ENCODE data around the gene ARGLU1.

DNA sequence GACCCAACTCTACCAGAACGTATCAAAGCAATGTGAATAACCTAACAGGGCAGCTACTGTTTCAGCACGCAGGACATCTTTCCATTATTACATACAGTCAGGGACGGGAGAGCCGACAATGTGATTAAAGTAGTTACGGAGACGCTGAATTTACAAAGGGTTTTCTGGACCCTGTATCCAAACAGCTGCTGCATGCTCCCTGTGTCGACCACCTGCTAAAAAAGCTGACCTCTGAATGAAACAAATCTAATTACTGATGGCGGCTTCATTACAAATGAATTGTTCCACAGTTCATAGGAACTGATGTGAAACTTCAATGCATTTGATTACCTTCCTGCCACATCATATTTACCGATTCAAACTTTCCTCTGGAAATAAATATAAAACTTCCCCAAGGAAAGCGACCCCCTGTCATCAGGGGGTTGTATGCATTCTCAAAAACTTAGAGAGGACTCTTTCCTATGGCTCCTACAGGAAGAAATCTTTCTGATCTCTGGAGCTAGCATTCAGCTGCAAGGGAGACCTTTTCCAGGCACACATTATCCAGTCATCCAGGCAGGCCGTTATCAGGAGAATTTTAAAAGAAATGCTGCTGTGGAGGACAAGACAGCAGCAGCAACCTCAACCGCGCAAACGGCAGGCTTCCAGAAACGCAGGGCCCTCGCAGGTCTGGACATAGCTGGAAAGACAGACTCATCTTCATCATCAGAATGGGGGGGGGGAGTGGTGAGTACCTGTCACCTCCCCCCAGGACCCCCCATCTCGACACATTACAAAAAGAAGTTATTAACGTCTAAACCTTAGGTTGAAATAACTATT, 35.6 kb downstream of the ARGLU1 start:
- no peak for TF ChIP-seq CTCF (IDR thresholded peaks at IDR 0.05; ENCODE audit: insufficient read depth, low read length)
- TF ChIP-seq POLR2AphosphoS5 (IDR thresholded peaks at IDR 0.05; ENCODE audit: low read depth), result no peak
- no peak for TF ChIP-seq SPI1 (IDR thresholded peaks at IDR 0.05; ENCODE audit: borderline replicate concordance, low read depth)

Measured in HL-60 (cell line).